Testis (tissue), 2 donors: ENCODE data around the gene F2.

Source experiments
- CTCF ChIP-seq, 3 experiments: fragments of 450-650 bp in 2 of 3; fragments of 200-600 bp in 1 of 3; sonication (generic) in 1 of 3; IDR thresholded peaks; one replicate each; pipeline ENCODE4 v1.5.1; 2016 to 2019; ENCODE audit warnings: antibody characterized with exemption in 3 of 3, mild to moderate bottlenecking in 2 of 3, moderate library complexity in 1 of 3
- POLR2A ChIP-seq: fragments of 450-650 bp; IDR thresholded peaks from one replicate; pipeline ENCODE4 v1.6.1; 2017; ENCODE audit warnings: antibody characterized with exemption, mild to moderate bottlenecking, moderate library complexity

- TF ChIP-seq CTCF (IDR thresholded peaks at IDR 0.05) (no peak), POLR2A (no peak)
These were observed 43.1 kb upstream of the F2 start for GRCh38 chr11:46675949-46676348.
